GM19035 (cell line): ENCODE results near the gene ZBED4.

Source experiments
- ATAC-seq: cut with Tn5 transposase; IDR thresholded peaks from one replicate; pipeline ENCODE4 v1.9.1; 2021; ENCODE audit not compliant: unreplicated experiment

The ZBED4 gene

GRCh38 chr22:49872347-49872746, 18.7 kb downstream of the ZBED4 start:
- no peak for ATAC-seq

- ATAC-seq: no peak
Observed at GRCh38 chr22:49873228-49873940, 19.7 kb downstream of the ZBED4 start.

- no peak for ATAC-seq
Observed at GRCh38 chr22:49877642-49878041, 24.0 kb downstream of the ZBED4 start.

- ATAC-seq: no peak
Observed at GRCh38 chr22:49878206-49878605, 24.6 kb downstream of the ZBED4 start.

GRCh38 chr22:49879871-49880270, 26.2 kb downstream of the ZBED4 start:
- no peak for ATAC-seq

- ATAC-seq: no peak
Observed at GRCh38 chr22:49880281-49880680, 26.6 kb downstream of the ZBED4 start.

GRCh38 chr22:49881856-49882255, 28.2 kb downstream of the ZBED4 start:
- no peak for ATAC-seq

GRCh38 chr22:49882519-49883293, 29.1 kb downstream of the ZBED4 start:
- no peak for ATAC-seq

- no peak for ATAC-seq
Observed at GRCh38 chr22:49883294-49883640, 29.6 kb downstream of the ZBED4 start.

GRCh38 chr22:49884075-49884474, 30.4 kb downstream of the ZBED4 start:
- ATAC-seq: no peak

GRCh38 chr22:49884503-49885260, 31.0 kb downstream of the ZBED4 start:
- ATAC-seq: no peak

- ATAC-seq: no peak
Observed at GRCh38 chr22:49885281-49885680, 31.6 kb downstream of the ZBED4 start.

- ATAC-seq: no peak
Observed at GRCh38 chr22:49885881-49886280, 32.2 kb downstream of the ZBED4 start.

GRCh38 chr22:49886346-49887063, 32.9 kb downstream of the ZBED4 start:
- no peak for ATAC-seq

- ATAC-seq: no peak
Observed at GRCh38 chr22:49887064-49887451, 33.4 kb downstream of the ZBED4 start.

- ATAC-seq: no peak
Observed at GRCh38 chr22:49887702-49888101, 34.1 kb downstream of the ZBED4 start.

GRCh38 chr22:49889071-49889470, 35.4 kb downstream of the ZBED4 start:
- ATAC-seq: no peak

- no peak for ATAC-seq
Observed at GRCh38 chr22:49892226-49892899, 38.7 kb downstream of the ZBED4 start.

GRCh38 chr22:49893025-49893424, 39.4 kb downstream of the ZBED4 start:
- ATAC-seq: no peak

- no peak for ATAC-seq
Observed at GRCh38 chr22:49894322-49895054, 40.8 kb downstream of the ZBED4 start.
